ENCODE measurements around the gene SLC35A2.

The SLC35A2 gene

GRCh38 chrX:48911412-48912182 is at the start of gene SLC35A2:
TSS of gene SLC35A2 (minus strand) at chrX:48911646. CDS start at chrX:48911636, 10 bp downstream.
- DNase-seq: peak; percentile 76

GRCh38 chrX:48960291-48960690 is 48.8 kb upstream of the SLC35A2 start:
- no peak for DNase-seq

- no peak for DNase-seq
Measured at GRCh38 chrX:48958635-48959094, 47.2 kb upstream of the SLC35A2 start.

GRCh38 chrX:48957827-48958634 is 46.6 kb upstream of the SLC35A2 start:
- DNase-seq: peak; percentile 88

- peak; percentile 36 for DNase-seq
Measured at GRCh38 chrX:48957477-48957826, 46.0 kb upstream of the SLC35A2 start, which contains the start of gene OTUD5. TSS of gene OTUD5 (minus strand) at chrX:48957607. CDS start at chrX:48957570, 37 bp downstream.

- DNase-seq: no peak
Measured at GRCh38 chrX:48956728-48957414, 45.4 kb upstream of the SLC35A2 start.

GRCh38 chrX:48948589-48948988 is 37.1 kb upstream of the SLC35A2 start:
- no peak for DNase-seq

- DNase-seq: no peak
Measured at GRCh38 chrX:48945517-48946348, 34.3 kb upstream of the SLC35A2 start.

GRCh38 chrX:48942895-48943294 is 31.4 kb upstream of the SLC35A2 start:
- no peak for DNase-seq

- no peak for DNase-seq
Measured at GRCh38 chrX:48940404-48940955, 29.0 kb upstream of the SLC35A2 start.

- DNase-seq: no peak
Measured at GRCh38 chrX:48939524-48940228, 28.2 kb upstream of the SLC35A2 start.

GRCh38 chrX:48938721-48939425 is 27.4 kb upstream of the SLC35A2 start:
- DNase-seq: no peak

- no peak for DNase-seq
Measured at GRCh38 chrX:48937054-48937907, 25.8 kb upstream of the SLC35A2 start.

- no peak for DNase-seq
Measured at GRCh38 chrX:48936429-48937053, 25.1 kb upstream of the SLC35A2 start.

GRCh38 chrX:48935301-48935670 is 23.8 kb upstream of the SLC35A2 start:
- DNase-seq: no peak

- DNase-seq: no peak
Measured at GRCh38 chrX:48934581-48935300, 23.3 kb upstream of the SLC35A2 start.

- no peak for DNase-seq
Measured at GRCh38 chrX:48933757-48934156, 22.3 kb upstream of the SLC35A2 start.

GRCh38 chrX:48927736-48928382 is 16.4 kb upstream of the SLC35A2 start:
- no peak for DNase-seq

All from DMS79 treated with DMSO at 0.1 percent for 48 hours (cell line).